Astrocyte of the cerebellum (primary cell): ENCODE data around the gene ELMOD3.
"Not testable (repeated sequence)": the region's sequence is repeated elsewhere in the genome, so short reads cannot be mapped to it uniquely, and the experiment has no call there.

Experiments used
- DNase-seq: peaks from one replicate; pipeline ENCODE4 v3.0.0-alpha.2; 2011; ENCODE audit warnings: low read depth
- H3K4me3 ChIP-seq: 2 replicates; pipeline ENCODE4 v1.5.1; 2011; ENCODE audit warnings: mild to moderate bottlenecking, low read depth, low read length, moderate library complexity
- CTCF ChIP-seq: IDR thresholded peaks from 2 replicates; pipeline ENCODE4 v1.5.1; 2012; ENCODE audit warnings: low read length, low read depth, moderate library complexity, mild to moderate bottlenecking; ENCODE audit errors: missing control alignments
- in situ Hi-C: cut with HindIII; loops from 2 replicates; pipeline ENCODE4 v1.10.0; 2017; ENCODE audit warnings: low sequenced_read_pairs

Gene ELMOD3

GRCh38 chr2:85413592-85414420, 59.2 kb downstream of the ELMOD3 start:
- H3K4me3 ChIP-seq, result peak overlapping the region; percentile 59
- TF ChIP-seq CTCF, result no peak
- in situ Hi-C loops, result no loop called here
- no peak for DNase-seq

DNA sequence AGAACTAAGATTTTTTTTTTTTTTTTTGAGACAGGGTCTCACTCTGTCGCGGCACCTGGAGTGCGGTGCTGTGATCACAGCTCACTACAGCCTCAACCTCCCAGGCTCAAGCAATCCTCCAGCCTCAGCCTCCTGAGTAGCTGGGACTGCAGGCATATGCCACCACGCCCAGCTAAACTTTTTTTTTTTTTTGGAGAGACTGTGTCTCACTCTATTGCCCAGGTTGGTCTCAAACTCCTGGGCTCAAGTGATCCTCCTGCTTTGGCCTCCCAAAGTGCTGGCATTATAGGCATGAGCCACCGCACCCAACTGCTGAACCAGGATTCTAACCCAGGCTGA, 59.8 kb downstream of the ELMOD3 start:
- DNase-seq, H3K4me3 ChIP-seq, in situ Hi-C loops: not testable (repeated sequence)

DNA sequence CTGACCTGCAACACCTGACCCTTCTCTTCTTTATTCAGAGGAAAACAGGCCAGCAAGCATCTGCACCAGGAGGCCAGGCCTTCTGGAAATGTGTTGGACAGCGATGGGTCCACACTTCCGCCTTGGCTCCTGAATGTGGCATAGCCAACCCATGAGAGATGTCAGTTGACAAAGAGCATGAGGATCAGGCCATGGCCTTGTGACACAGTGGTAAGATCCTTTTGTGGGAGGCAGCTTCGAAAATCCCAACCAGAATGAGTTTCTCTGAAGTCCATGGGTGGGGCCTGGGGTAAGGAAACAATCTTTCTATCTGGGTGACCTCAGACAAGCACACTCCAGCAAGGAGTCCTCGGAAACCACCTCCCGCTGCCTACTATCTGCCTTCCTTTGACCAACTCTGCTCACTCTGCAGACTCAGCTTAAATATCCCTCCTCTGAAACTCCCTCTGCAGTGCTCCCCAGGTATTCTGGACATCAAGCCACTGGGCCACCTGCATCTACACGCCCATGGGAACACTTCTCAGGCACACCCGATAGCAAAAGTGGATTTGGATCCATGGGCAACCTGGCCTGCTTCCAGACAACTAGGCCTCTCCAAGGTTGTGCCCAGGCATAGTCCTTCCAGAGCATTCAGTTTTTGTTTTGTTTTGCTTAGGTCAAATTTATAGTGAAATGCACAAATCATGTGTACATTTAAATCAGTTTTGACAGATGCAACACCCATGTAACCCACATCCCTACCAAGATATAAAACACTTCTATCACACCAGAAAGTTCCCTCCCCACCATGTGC, 60.4 kb downstream of the ELMOD3 start:
- no peak for TF ChIP-seq CTCF
- DNase-seq, result no peak
- in situ Hi-C loops, result no loop called here
- no peak overlapping the region for H3K4me3 ChIP-seq

DNA sequence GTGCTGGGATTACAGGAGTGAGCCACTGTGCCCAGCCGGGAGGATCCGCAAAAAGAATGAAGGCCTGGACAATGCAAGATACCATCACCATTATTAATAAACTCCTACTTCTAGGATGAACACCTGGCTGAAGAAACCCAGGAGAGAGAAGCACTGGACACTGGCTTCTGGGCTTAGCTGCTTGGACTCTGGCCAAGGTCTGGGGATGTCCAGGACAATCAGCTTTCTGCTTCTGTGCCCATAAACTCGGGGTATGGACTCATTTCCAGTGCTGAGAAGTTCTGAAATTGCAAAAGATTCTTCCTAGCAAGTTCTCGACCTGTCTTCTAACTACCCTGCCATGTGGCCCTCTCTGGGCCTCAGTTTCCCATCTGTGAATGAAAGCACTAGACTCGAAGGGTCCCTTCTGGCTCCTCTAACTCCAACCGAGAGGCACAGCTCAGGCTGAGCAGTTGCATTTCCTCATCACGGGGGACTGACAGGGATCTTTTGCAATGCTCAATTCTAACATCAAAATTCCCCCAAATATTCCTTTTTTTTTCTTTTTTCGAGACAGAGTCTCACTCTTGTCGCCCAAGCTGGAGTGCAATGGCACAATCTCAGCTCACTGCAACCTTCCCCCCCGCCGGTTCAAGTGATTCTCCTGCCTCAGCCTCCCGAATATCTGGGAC, 61.5 kb downstream of the ELMOD3 start:
- DNase-seq, result no peak
- TF ChIP-seq CTCF, result no peak
- no peak overlapping the region for H3K4me3 ChIP-seq
- in situ Hi-C loops, result no loop called here

GRCh38 chr2:85418132-85419008, 63.8 kb downstream of the ELMOD3 start, which contains the start of gene SH2D6:
Gene SH2D6 (plus strand): TSS chr2:85418714. CDS start chr2:85429466, 10,752 bp downstream.
- in situ Hi-C loops, result no loop called here
- H3K4me3 ChIP-seq, result peak within 1 kb of the TSS; percentile 64
- no peak for TF ChIP-seq CTCF
- peak; percentile 37 for DNase-seq

- peak overlapping the region; percentile 64 for H3K4me3 ChIP-seq
- DNase-seq, result no peak
- in situ Hi-C loops, result no loop called here
- no peak for TF ChIP-seq CTCF
These were observed 64.6 kb downstream of the ELMOD3 start for GRCh38 chr2:85419009-85419675.
